ENCODE data around the gene HOXA4.

Gene HOXA4

DNA sequence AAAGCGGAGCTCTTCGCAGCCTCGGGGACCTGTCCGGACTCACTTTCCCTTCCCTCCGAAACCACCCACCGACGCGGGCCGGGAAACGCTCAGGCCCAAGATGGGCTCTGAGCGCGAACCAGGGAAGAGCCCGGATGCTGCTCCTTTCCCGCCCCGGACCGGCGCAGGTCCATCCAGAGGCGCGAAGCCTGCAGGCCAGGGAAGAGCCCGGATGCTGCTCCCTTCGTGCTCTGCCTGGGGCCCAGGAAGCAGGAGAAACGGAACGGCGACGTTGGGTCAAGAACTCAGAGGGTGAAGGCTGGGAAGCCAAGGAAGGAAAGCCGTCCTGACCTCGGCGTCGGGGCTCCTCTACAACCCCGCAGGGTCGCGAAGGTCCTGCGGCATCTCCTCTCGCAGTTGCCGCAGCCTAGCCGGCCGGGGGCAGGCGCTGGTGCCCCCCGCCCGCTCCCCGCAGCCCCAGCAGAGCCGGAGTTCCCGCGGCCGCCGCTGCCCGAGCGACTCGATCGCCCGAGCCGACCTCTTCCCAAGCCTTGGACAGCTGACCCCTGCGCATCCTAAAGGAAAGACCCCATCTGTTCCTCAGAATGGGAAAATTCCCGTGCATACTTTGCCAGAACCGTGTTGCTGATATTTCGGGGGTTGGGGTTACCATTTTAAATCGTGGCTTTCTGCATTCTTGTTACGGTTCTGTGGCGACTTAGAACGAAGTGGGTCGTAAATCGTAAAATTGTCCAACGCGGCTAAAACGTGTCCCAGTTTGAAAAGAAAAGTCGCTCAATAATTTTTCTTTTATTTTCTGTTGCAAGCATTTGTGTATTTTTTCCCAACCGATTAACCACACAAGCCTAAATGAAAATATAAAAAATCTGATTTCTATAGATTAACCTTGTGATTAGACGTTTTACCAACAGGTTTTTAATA, 42.3 kb downstream of the HOXA4 start:
- DNase-seq = no peak

GRCh38 chr7:27083646-27084045, 46.9 kb downstream of the HOXA4 start:
- DNase-seq = no peak

- DNase-seq = no peak
Observed at GRCh38 chr7:27082171-27082570, 48.4 kb downstream of the HOXA4 start.

GRCh38 chr7:27080844-27081436, 49.6 kb downstream of the HOXA4 start:
- DNase-seq = no peak

DNA sequence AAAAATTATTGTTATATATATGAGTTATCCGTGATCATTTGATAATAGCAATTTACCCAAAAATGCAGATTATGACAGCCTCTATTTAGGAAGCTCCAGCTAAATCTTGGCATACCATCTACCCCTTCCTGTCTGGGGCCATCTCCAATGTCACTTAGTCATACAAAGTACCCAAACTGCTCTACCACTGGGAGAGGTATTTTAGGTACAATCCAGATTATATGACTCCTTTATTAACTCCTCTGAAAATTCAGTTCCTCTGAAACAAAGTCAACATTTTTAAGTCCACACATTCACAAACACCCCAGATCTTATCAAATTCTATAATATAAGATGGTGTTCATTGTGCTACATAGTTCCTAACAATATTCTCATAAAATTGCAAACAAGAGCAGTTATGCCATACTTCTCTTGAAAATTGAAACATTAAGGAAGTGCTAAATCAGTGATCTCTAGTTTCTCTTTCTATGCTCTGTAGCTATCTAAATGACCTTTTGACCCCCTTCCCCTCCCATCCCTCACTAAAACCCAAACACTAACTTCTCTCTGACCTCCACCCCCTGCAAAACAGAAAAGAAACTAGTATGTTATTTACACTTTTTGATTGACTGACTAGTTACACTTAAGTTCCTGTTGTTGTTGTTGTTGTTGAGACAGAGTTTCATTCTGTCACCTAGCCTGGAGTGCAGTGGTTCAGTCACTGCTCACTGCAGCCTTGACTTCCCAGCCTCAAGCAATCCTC, 51.2 kb downstream of the HOXA4 start:
- DNase-seq = no peak

DNA sequence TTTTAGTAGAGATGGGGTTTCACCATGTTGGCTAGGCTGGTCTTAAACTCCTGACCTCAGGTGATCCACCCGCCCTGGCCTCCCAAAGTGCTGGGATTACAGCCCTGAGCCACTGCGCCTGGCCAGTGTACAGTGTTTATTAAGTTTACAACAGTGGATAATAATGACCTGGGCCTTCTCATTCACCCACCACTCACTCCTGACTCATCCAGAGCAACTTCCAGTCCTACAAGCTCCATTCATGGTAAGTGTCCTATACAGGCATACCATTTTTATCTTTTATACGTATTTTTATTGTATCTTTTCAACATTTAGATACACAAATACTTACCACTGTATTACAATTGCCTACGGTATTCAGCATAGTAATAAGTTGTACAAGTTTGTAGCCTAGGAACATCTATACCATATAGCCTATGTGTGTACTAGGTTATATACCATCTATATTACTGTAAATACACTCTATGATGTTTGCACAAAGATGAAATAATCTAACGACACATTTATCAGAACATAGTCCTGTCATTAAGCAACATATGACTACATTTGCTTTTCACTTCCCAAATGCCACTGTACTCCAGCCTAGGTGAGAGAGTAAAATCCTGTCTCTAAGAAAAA, 51.8 kb downstream of the HOXA4 start:
- no peak for DNase-seq

Data from stimulated activated CD4-positive, alpha-beta T cell treated with anti-CD3 and anti-CD28 coated beads, Interleukin-4, amount 100 ng/mL, for 24 hours (primary cell).